Measurements from ENCODE around the gene TRAF1.

TRAF1 gene

DNA sequence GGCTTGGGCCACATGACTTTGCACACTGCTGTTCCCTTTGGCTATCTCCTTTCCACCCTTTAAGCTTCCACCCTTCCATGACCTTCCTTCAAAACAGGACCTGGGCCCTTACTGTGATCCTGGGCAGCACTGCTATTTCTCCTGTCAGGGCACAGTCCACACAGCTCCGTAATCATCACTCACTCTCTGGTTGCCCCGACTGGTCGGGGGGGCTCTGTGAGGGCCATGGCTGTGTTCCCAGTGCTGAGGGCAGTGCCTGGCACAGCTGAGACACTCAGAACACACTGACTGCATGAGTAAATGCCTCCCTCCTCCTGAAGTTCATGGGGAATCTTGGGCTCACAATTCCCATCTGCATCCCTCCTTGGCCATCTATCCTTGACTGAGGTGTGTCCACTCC is 12.2 kb downstream of the TRAF1 start:
- no peaks in the 10 kb centered on the region for H3K36me3 ChIP-seq (ENCODE audit: control insufficient read depth, insufficient read depth, low read length, severe bottlenecking)
- no peaks in the 10 kb centered on the region for H3K9me3 ChIP-seq (ENCODE audit: control insufficient read depth, low read length)
- no peaks in the 10 kb centered on the region for H3K27me3 ChIP-seq (replicated peaks; ENCODE audit: control insufficient read depth, insufficient read depth, low read length)
- no peak overlapping the region for H3K9ac ChIP-seq (ENCODE audit: low read length)
- H3K4me1 ChIP-seq (ENCODE audit: control insufficient read depth, insufficient read depth, low read length) = peaks cover 31% of the 10 kb centered on the region
- H3K4me3 ChIP-seq (ENCODE audit: low read length) = no peak overlapping the region
- no peak for DNase-seq (ENCODE audit: low read depth)

DNA sequence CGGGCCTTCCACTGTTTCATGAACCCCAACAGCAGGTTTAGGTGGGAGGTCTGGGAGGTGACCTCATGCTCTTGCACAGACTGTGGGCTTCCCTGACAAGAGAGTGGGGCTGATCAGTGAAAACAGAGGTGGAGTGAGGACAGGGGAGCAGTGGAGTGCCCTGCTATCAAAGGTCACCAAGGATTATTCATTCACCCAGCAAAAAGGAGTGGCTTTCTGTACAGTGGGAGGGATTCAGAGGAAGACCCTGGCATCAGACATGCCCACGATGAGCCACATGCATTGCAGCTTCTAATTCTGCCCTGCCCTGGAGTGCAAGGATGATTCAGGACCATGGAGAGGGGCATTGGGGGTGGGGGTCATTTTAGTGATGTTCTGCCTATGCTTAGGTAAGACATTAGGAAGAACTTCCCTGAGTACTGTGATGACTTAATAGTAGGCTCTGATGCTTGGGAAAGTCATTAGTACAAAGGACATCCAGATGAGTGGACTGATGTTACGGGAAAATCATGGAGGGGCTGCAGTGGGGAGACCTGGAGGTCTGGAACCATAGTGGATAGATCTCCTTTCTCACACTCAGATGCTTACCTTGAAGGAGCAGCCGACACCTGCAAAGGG is 12.8 kb downstream of the TRAF1 start:
- Histone ChIP-seq H3K9ac (ENCODE audit: low read length) (no peak overlapping the region), H3K4me1 (ENCODE audit: control insufficient read depth, insufficient read depth, low read length) (peaks cover 25% of the 10 kb centered on the region), H3K27me3 (replicated peaks; ENCODE audit: control insufficient read depth, insufficient read depth, low read length) (no peaks in the 10 kb centered on the region), H3K36me3 (ENCODE audit: control insufficient read depth, insufficient read depth, low read length, severe bottlenecking) (no peaks in the 10 kb centered on the region), H3K4me3 (ENCODE audit: low read length) (no peak overlapping the region), H3K9me3 (ENCODE audit: control insufficient read depth, low read length) (no peaks in the 10 kb centered on the region)
- no peak for DNase-seq (ENCODE audit: low read depth)

DNA sequence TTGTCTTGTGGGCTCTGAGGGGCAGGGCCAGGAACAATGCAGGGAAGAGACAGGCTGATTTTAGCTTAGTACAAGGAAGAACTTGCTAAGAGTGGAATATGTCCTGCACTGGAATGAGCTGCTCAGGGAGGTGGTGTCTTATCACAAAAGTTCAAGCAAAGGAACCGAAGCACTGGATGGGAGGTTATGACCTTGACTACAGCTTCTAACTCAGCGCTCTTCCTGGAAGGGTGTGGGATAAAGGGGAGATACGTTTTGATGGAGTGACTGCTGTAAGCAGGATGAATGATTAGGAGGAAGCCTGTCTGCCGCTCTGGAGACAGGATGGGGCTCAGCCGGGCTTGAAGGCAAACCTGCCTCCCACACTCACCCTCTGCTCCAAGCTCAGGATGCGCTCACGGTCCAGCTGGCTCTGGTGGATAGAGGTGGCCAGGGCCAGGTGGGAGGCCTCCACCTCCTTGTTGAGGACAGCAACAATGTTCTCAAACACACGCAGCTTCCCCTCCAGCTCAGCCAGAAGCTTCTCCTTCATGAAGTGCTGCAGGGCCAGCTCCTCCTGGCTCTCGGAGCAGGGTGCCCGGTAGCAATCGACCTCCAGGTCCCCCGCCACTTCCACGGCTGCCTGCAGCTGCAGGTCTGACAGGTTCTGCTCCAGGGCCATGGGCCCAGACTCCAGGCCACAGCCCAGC is 13.5 kb downstream of the TRAF1 start:
- Histone ChIP-seq H3K9ac (ENCODE audit: low read length) (no peak overlapping the region), H3K4me1 (ENCODE audit: control insufficient read depth, insufficient read depth, low read length) (peaks cover 21% of the 10 kb centered on the region), H3K27me3 (replicated peaks; ENCODE audit: control insufficient read depth, insufficient read depth, low read length) (no peaks in the 10 kb centered on the region), H3K36me3 (ENCODE audit: control insufficient read depth, insufficient read depth, low read length, severe bottlenecking) (no peaks in the 10 kb centered on the region), H3K9me3 (ENCODE audit: control insufficient read depth, low read length) (no peaks in the 10 kb centered on the region), H3K4me3 (ENCODE audit: low read length) (no peak overlapping the region)
- DNase-seq (ENCODE audit: low read depth) = no peak

DNA sequence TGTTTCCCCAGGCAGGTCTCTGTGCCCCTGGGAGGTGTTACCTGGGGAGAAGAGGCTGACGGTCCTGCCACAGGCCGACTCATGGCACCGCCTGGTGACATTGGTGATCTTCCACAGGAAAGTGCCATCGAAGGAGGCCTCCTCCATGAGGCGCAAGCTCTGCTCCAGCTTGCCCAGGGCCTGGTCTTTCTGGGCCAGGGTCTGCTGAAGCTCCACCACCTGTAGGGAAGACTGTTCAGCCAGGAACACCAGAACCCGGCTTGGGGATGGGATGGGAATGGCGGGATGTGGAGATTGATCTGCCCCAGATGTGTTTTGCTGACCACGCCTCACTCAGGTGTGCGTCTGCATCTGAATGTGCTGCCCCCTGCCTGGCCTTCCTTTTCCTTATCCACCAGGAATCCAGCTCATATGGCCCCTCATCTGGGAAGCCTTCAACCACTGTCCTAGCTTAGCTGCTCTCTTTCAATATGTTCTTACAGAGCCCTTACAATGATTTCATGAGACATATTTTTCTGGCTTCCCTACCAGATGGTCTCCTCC is 15.2 kb downstream of the TRAF1 start:
- Histone ChIP-seq H3K27me3 (replicated peaks; ENCODE audit: control insufficient read depth, insufficient read depth, low read length) (no peaks in the 10 kb centered on the region), H3K9ac (ENCODE audit: low read length) (no peak overlapping the region), H3K4me1 (ENCODE audit: control insufficient read depth, insufficient read depth, low read length) (peaks cover 14% of the 10 kb centered on the region), H3K4me3 (ENCODE audit: low read length) (no peak overlapping the region), H3K9me3 (ENCODE audit: control insufficient read depth, low read length) (no peaks in the 10 kb centered on the region), H3K36me3 (ENCODE audit: control insufficient read depth, insufficient read depth, low read length, severe bottlenecking) (no peaks in the 10 kb centered on the region)
- no peak for DNase-seq (ENCODE audit: low read depth)

DNA sequence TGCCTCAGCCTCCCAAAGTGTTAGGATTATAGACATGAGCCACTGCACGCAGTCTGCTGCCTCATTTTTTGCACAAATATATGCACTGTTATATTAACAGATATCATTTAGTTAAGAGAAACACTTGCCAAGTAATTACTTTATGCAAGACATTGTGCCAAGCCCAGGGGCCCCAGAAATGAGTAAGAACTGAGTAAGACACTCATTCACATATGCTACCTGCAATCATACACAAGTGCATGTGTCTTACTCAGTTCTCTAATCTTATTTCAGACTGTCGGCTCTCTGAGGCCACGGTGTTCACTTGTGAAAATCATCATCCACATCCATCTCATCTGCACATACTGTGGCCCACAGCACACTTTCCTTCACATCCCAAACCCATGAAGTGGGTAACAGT is 16.0 kb downstream of the TRAF1 start:
- DNase-seq (ENCODE audit: low read depth) = no peak
- no peak overlapping the region for H3K9ac ChIP-seq (ENCODE audit: low read length)
- H3K36me3 ChIP-seq (ENCODE audit: control insufficient read depth, insufficient read depth, low read length, severe bottlenecking) = no peaks in the 10 kb centered on the region
- no peaks in the 10 kb centered on the region for H3K27me3 ChIP-seq (replicated peaks; ENCODE audit: control insufficient read depth, insufficient read depth, low read length)
- no peaks in the 10 kb centered on the region for H3K9me3 ChIP-seq (ENCODE audit: control insufficient read depth, low read length)
- no peak overlapping the region for H3K4me3 ChIP-seq (ENCODE audit: low read length)
- peaks cover 6% of the 10 kb centered on the region for H3K4me1 ChIP-seq (ENCODE audit: control insufficient read depth, insufficient read depth, low read length)

DNA sequence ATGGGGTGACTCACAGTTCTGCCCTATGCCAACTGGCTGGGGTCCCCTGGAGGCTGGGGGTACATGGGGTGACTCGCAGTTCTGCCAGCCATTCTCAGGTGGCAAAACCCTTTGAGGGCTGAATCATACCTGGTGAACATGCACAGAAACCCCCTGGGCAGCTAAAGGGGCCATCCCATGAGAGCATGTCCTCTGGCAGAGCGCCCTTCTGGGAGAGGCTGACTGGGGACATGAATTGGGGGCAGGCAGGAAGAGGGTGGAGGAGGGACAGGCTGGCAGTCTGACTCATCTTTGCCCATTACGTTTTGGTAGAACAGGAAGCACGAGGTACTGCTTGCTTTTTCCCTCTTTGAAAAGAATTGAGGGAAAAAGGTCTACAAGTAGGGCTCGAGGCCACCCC is 16.7 kb downstream of the TRAF1 start:
- no peak for DNase-seq (ENCODE audit: low read depth)
- no peaks in the 10 kb centered on the region for H3K9me3 ChIP-seq (ENCODE audit: control insufficient read depth, low read length)

DNA sequence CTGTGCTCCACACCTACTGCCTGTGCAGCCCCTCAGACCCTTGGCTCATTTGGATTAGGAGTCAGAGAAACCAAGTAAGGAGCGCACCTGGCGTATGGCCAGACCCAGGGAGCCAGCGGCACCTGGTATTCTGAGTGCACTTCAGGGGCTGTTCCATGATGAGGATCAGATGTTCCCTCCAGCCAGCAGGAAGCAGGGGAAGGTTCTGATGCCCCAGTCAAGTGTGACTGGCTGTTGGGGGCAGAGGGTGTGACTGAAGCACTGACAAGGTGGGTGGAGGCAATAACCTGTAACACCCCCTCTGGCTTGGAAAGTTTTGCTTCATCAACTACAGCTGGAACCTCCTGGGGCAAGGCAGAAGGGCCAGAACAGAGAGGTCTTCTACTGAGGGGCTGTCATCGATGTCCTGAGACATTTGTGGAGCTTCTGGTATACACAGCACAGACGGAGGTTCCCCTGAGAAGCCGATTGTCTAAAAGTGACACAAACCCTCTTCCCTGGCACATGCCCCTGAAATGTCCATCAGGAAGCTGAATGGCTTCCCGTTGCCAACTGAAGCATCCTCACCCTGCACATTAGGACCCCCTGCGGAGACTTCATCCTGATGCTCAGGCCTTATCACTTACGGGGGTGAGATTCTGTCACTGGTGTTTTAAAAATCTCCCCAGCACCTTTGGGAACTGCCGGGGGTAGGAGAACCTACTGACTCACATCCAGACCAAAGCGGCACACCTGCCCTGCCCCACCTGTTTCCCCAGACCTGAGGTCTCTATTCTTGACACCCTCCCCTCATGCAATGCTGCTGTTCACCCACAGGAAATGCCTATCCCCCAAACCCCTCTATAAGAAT is 21.1 kb downstream of the TRAF1 start:
- H3K4me3 ChIP-seq (ENCODE audit: low read length) = no peak overlapping the region
- H3K36me3 ChIP-seq (ENCODE audit: control insufficient read depth, insufficient read depth, low read length, severe bottlenecking) = no peaks in the 10 kb centered on the region
- H3K4me1 ChIP-seq (ENCODE audit: control insufficient read depth, insufficient read depth, low read length) = peaks cover 4% of the 10 kb centered on the region
- H3K27me3 ChIP-seq (replicated peaks; ENCODE audit: control insufficient read depth, insufficient read depth, low read length) = peaks cover 12% of the 10 kb centered on the region
- no peak overlapping the region for H3K9ac ChIP-seq (ENCODE audit: low read length)
- no peaks in the 10 kb centered on the region for H3K9me3 ChIP-seq (ENCODE audit: control insufficient read depth, low read length)
- no peak for DNase-seq (ENCODE audit: low read depth)

More for the DNA sequence above, 16.7 kb downstream of the TRAF1 start:
- Histone ChIP-seq H3K27me3 (replicated peaks; ENCODE audit: control insufficient read depth, insufficient read depth, low read length) (no peaks in the 10 kb centered on the region), H3K4me3 (ENCODE audit: low read length) (no peak overlapping the region), H3K4me1 (ENCODE audit: control insufficient read depth, insufficient read depth, low read length) (peaks cover 4% of the 10 kb centered on the region), H3K9ac (ENCODE audit: low read length) (no peak overlapping the region), H3K36me3 (ENCODE audit: control insufficient read depth, insufficient read depth, low read length, severe bottlenecking) (no peaks in the 10 kb centered on the region)

DNA sequence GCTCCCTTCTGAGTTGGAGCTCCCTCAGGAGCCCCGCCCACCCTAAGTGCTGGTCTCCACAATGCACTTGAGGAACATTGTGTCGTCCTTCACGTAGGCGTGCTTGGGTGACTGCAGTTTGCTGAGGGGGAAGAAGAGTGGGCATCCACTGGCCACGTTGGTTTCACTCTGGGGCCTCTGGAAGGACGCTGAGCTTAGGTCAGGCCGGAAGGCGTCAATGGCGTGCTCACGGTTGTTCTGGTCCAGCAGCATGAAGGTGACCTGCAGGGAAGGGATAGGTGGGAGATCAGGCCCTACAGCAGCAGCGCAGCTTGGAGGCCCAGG is 21.7 kb downstream of the TRAF1 start:
- Histone ChIP-seq H3K27me3 (replicated peaks; ENCODE audit: control insufficient read depth, insufficient read depth, low read length) (peaks cover 15% of the 10 kb centered on the region), H3K4me3 (ENCODE audit: low read length) (no peak overlapping the region), H3K4me1 (ENCODE audit: control insufficient read depth, insufficient read depth, low read length) (peaks cover 1% of the 10 kb centered on the region), H3K9ac (ENCODE audit: low read length) (no peak overlapping the region), H3K9me3 (ENCODE audit: control insufficient read depth, low read length) (no peaks in the 10 kb centered on the region), H3K36me3 (ENCODE audit: control insufficient read depth, insufficient read depth, low read length, severe bottlenecking) (no peaks in the 10 kb centered on the region)
- no peak for DNase-seq (ENCODE audit: low read depth)

DNA sequence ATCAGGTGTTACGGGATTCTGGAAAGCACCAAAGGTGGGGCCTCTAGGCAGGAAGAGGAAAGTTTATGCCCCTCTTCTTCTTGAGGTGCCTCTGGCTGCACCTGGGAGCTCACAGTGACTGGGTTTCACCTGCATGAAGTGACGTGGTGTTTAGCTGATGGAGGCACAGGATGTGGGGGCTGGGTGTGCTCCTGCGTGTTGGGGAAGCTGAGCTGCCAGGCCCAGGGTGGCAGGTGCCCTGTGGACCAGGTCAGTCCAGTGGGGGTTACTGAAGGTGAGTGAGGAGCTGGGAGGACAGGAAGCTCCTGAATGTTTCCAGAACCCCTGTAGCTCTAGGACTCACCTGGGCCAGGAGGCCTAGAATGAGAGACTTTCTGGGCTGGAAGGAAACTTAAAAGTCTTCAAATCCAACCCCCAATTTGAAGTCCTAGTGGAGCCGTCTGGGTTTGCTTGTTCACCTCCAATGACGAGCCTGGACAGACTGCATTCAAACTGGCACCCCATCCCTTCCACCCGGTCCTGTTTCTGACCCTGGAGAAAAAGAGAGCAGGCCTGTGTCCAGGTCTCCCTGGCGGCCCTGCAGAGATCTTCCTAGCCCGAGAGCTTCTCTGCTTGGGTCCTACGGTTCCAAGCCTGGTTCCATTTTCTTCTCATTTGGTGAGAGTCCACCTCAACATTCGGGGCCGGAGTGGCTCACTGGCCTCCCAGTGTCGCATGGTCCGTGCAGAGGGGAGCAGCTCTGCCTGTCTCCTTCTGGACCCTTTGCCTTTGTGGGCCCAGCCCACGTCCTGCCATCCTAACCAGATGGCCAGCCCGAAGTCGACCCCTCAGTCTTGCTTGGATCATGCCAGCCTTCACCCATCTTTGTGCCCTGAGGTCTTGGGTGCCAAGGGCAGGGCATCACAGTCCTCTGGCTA is 22.3 kb downstream of the TRAF1 start:
- Histone ChIP-seq H3K4me3 (ENCODE audit: low read length) (no peak overlapping the region), H3K4me1 (ENCODE audit: control insufficient read depth, insufficient read depth, low read length) (no peaks in the 10 kb centered on the region), H3K36me3 (ENCODE audit: control insufficient read depth, insufficient read depth, low read length, severe bottlenecking) (no peaks in the 10 kb centered on the region), H3K27me3 (replicated peaks; ENCODE audit: control insufficient read depth, insufficient read depth, low read length) (peaks cover 21% of the 10 kb centered on the region), H3K9ac (ENCODE audit: low read length) (no peak overlapping the region), H3K9me3 (ENCODE audit: control insufficient read depth, low read length) (no peaks in the 10 kb centered on the region)
- no peak for DNase-seq (ENCODE audit: low read depth)

DNA sequence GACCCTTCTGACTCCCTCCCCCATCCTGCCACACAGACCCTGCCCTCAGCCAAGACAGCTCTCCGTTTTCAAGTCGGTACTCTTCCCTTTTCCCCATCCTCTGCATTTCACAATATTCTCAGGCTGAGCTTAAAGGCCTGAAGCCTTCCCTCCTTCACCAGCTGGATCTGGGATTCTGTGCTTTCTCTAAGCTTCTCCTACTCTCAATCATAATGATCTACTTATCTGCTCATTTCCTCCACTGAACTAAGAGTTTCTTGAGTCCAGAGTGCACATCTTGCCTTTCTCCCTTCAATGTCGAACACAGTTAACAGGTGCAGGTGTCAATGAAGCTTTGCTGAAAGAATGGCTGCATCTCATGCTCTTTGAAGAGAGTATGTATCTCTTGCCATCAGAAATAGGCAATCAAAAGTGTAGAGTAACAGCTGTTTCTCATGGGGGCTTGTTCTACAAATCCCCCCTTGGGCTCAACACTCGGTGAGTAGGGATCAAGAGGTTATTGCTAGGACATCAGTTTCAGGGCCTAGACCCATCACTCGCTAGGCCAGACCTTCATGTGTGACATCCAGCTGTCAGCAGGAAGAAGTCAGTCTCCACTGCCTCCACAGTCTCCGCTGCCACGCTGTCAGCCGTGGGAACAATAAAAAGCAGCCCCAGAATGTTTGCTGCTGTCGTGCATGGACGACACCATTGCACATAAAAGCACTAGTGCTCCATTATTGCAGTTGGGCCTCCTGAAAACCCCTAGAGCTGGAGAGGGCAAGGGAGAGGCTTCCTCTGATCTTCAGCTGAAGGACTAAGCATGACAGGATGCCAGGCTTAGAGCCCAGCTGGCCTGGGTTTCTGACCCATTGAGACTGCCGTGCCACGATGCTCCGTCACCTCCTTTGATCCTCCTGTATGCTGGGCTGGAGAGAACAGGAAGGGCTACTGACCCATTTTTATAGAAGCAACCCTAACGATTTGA is 23.7 kb downstream of the TRAF1 start:
- Histone ChIP-seq H3K9me3 (ENCODE audit: control insufficient read depth, low read length) (no peaks in the 10 kb centered on the region), H3K4me1 (ENCODE audit: control insufficient read depth, insufficient read depth, low read length) (no peaks in the 10 kb centered on the region), H3K9ac (ENCODE audit: low read length) (no peak overlapping the region), H3K36me3 (ENCODE audit: control insufficient read depth, insufficient read depth, low read length, severe bottlenecking) (no peaks in the 10 kb centered on the region), H3K4me3 (ENCODE audit: low read length) (no peak overlapping the region), H3K27me3 (replicated peaks; ENCODE audit: control insufficient read depth, insufficient read depth, low read length) (peaks cover 21% of the 10 kb centered on the region)
- no peak for DNase-seq (ENCODE audit: low read depth)

Measured in adipocyte (in vitro differentiated cells).